HG03039 (cell line): ENCODE data around the gene MCRS1.
"Not testable (repeated sequence)": the region's sequence is repeated elsewhere in the genome, so short reads cannot be mapped to it uniquely, and the experiment has no call there.

Experiments
- ATAC-seq: cut with Tn5 transposase; IDR thresholded peaks from one replicate; pipeline ENCODE4 v1.9.1; 2021; ENCODE audit warnings: mild to moderate bottlenecking, moderate library complexity; ENCODE audit not compliant: unreplicated experiment

Gene MCRS1

DNA sequence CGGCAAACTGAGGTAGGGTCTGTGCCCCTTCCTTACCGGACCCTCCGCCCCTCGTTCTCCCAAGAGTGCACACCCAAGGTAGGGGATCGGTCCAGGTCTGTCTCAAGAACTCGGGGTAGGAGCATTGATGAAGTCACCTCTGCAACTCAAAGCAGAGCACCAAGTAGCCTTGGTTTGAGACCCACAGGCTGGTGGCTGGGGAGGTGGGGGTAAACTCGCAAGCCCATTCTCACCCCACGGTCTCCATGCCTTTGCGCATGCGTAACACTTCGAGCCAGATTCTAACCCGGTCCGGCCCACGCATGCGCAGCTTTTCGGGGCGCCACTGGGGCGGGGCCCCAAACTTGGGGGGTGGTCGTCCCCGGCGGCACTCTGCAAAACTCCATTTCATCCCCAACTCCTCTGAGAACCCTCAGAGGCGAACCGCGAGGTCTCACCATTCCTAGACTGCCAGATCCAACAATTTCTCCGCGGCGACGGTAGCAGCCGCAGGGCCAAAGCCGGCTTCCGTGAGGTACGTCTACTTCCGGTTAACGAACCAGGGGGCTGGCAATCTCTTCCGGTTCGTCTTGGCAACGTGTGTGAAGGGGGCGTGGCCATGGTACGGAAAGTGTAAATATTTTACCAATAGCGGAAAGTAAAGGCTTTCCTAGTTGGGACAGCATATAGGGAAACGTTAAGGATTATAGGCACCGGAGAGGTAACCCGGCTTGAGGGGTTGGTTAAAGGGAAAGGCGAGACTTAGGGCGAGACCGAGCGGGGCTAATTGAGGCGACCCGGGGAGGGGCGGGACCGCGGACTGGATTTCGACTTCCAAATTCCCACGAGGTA is at the start of gene MCRS1:
Gene MCRS1 (minus strand): TSS at position 532 of the 831 bp plus-strand sequence. CDS start 1,411 bp downstream, outside the sequence.
- ATAC-seq: peak; percentile 74

DNA sequence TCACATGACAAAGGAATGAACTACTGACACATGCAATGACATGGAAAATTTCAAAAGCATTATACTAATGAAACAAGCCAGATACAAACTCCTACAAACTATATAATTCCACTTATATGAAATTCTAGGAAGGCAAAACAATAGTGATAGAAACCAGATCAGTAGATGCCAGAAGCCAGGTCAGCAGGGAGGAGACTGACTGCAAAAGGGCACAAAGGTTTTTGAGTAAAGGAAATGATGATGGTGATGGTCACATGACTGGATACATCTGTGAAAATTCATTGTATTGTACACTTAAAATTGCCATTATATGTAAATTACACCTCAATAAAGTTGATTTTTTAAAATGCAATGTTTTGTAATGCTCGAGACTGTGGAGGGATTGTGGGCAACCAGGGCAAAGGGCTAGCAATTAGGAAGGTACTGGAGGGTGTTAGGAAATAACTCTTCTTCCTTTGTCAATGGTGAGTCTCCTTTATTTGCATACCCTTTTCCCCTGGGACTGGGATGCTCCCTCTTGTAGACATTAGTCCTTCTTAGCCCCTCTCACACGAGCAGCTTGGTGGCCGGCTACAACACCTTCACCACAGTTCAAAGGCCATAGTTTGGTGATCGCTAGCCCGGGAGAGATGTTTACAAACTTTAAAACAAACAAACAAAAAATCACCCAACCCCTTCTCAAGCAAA is 48.7 kb upstream of the MCRS1 start:
- ATAC-seq: no peak

GRCh38 chr12:49615725-49616124 is 47.8 kb upstream of the MCRS1 start:
- ATAC-seq: no peak

DNA sequence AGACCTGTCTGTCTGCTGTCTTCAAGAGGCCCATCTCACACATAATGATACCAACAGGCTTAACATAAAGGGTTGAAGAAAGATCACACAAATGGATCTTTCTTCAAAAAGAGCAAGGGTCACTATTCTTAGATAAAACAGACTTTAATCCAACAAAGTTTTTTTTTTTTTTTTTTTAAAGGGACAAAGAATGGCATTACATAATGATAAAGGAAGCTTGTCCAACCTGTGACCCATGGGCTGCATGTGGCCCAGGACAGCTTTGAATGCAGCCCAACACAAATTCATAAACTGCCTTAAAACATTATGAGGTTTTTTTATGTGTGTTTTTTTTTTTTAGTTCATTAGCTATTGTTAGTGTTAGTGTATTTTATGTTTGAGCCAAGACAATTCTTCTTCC is 44.3 kb upstream of the MCRS1 start:
- no peak for ATAC-seq

DNA sequence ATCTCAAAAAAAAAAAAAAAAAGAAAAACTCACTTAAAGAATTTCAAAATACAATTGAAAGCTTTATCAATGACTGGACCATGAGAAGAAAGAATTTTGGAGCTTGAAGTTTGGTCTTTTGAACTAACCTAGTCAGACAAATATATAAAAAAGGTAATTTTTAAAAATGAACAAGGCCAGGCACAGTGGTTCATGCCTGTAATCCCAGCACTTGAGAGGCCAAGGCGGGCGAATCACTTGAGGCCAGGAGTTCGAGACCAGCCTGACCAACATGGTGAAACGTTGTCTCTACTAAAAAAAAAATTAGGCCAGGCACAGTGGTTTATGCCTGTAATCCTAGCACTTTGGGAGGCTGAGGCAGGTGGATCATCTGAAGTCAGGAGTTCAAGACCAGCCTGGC is 42.8 kb upstream of the MCRS1 start:
- not testable (repeated sequence) for ATAC-seq

DNA sequence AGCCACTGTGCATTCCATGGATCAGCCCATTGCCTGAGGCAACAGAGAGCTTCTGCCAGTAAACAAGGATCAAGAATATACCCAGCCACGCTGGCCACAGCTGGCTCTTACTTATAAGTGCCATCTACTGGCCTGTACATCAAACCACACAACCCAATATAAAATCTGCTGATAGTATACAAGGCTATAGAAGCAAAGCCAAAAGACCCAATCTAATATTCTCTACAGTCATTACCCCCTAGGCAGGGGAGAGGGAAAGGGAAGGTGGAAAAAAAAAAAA is 41.9 kb upstream of the MCRS1 start:
- ATAC-seq: no peak

GRCh38 chr12:49609059-49609874 is 41.3 kb upstream of the MCRS1 start:
- ATAC-seq: no peak

GRCh38 chr12:49605539-49605938 is 37.6 kb upstream of the MCRS1 start, which contains the start of gene FAM186B:
Gene FAM186B, minus strand, starts transcription at chr12:49605639. Its CDS starts 162 bp downstream, at chr12:49605477.
- ATAC-seq: not testable (repeated sequence)

- ATAC-seq: no peak
Observed at GRCh38 chr12:49604856-49605255, 36.9 kb upstream of the MCRS1 start.

GRCh38 chr12:49603721-49604120 is 35.8 kb upstream of the MCRS1 start:
- no peak for ATAC-seq

DNA sequence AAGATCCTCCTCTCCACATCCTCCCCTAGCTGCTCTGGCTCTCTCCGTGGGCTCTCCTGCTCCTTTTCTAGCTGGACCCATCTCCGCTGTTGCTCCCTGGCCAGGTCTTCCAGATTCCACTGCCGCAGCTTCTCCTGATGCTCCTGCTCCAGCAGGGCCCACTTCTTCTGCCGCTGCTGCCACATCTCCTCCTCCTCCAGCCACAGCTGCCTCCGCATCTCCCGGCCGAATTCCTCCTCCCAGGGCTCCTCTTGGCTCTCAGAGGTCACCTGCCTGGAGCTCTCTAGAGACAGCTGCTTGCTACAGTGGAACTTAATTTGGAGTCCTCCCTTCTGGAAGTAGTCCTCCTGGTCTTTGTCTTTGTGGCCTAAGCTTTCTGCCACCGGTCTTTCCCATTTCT is 32.0 kb upstream of the MCRS1 start:
- ATAC-seq: no peak

DNA sequence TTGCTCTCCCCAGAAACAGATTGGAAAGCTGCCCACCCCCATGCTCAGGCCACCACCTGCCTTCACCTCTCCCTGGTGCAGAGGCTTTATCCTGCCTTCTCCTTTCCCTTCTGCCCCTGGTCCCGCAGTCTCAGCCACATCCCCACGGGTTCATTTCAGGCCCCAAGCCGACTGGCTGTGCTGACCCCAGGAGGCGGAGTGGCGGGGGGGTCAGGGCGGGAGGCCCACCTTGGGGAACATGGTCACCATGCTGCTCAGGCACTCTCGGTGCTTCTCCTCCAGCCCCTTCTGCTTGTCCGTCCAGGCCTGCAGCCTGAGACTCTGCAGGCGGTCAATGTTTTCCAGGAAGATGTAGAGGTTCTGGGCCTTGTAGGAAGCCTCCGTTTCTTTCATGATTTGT is 30.6 kb upstream of the MCRS1 start:
- no peak for ATAC-seq

DNA sequence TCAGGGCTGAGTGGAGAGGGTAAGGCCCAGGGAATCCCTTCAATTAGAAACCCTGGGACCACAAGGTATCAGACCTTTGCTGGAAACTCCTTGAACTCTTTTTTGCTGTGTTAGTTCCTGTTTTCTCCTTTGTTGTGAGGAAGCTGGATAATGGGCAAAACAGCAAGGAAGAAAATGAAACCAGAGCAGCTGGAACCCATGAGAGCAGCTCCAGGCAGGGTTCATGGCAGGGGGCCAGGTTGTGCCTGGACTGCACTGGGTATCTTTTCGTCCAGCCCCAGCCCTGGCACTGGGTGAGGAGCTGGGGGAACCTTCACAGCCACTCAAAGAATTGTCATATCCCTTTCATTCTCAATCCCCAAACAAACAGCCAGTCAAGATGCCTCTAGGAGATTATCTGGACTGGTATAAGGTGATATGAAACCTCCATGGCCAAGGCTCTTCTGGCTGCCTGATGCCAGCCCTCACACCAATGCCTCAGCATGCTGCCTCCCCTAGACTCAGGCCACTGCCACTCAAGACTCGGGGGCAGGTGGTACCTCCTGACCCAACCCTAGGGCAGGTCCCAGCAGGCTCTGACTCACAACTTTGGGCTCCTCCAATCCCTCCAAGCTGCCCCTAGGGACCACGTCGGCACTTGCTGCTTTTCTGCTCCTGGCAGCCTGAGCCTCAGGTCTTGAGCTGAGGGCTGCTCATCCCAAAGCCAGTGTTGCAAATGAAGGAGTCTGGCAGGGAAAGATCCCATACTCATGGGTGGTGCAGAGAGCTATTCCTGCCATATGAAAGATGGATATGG is 21.0 kb upstream of the MCRS1 start:
- ATAC-seq: no peak

- ATAC-seq: no peak
Observed at GRCh38 chr12:49588281-49588680, 20.3 kb upstream of the MCRS1 start.

GRCh38 chr12:49587174-49587908 is 19.4 kb upstream of the MCRS1 start:
- no peak for ATAC-seq

DNA sequence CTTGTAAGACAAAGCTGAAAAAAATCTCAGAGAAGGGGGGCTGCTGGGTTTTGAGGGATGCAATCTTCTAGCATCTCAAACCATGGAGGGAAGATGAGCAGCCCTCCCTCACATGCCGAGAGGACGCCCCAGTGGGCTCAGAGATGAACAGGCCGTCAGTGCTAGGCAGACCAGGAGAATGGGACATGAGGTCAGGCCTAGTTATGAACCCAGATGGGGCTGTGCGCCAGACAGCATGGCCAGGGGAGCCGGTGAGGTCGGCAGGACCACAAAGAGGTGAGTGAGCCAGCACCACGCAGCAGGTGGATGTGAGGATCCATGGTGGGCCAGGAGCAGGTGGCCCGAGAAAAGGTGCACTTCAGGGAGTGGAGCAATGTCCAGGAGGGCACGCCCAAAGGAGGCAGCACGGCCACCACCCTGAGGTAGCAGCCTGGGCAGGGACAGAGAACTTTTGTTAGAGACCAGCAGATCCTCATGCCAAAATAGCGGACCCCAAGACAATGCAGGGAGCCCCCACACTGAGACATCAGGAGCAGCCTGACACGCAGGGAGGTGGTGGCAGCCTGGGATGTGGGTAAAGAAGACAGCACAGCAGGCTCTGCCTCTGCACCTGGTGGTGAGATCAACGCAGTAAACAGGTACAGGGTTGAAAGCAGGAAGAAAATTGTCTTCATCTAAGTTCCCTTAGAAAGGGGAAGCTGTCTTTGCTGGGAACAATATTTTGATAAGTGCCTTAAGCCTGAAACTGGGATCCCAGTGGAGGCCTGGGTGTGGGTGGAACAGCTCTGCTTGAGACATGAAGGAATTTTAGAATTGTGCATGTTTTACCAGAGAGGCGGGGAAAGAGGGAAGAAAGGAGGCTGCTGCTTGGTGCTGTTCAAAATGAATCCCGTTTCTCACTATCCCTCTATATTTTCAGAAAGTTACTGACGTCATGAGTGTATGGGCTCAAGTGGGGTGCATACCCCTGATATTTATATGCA is 17.8 kb upstream of the MCRS1 start:
- ATAC-seq: no peak

- ATAC-seq: no peak
Observed at GRCh38 chr12:49584591-49584990, 16.6 kb upstream of the MCRS1 start.

DNA sequence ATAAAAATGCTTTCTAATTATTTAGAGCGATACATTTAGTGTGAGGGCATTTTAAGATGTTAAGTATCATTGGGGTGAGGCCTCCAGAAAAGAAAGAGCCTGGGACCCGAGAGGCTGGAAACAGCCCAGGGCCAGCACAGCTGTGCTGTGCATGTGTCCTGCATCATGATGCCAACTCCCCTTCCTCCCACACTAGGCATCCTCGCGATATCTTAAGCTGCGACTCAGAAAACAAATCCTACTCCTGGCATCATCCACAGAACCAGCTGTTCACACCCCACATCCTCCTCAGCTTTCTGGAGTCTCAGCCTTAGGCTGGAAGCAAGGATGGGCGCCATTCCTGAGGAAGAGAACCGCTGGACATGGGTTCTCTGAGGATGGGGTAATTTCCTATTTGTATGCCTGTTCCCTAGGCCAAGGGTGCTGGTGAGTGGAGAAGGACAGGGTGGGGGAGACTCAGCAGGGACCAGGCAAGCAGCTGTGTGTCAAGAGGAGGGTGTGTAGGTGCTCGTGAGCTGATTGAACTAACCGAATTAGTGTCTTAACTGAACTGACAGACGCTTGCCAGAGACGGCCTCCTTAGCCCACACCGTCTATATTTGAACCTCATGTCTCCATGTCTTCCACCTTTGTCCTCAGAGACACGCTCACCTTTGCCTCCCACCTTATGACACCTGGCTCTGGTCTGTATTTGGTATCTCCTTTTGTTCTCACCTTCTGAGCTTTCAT is 15.6 kb upstream of the MCRS1 start:
- no peak for ATAC-seq
